GM20431 (cell line): Measurements from ENCODE around the gene ATP11A.

Experiments used
- in situ Hi-C: fragments of 300-500 bp; cut with MseI, MboI; formaldehyde crosslinking; loops from one replicate; pipeline ENCODE4 v1.15.0; 2020; ENCODE audit warnings: low sequenced_read_pairs; ENCODE audit not compliant: unreplicated experiment

The ATP11A gene

DNA sequence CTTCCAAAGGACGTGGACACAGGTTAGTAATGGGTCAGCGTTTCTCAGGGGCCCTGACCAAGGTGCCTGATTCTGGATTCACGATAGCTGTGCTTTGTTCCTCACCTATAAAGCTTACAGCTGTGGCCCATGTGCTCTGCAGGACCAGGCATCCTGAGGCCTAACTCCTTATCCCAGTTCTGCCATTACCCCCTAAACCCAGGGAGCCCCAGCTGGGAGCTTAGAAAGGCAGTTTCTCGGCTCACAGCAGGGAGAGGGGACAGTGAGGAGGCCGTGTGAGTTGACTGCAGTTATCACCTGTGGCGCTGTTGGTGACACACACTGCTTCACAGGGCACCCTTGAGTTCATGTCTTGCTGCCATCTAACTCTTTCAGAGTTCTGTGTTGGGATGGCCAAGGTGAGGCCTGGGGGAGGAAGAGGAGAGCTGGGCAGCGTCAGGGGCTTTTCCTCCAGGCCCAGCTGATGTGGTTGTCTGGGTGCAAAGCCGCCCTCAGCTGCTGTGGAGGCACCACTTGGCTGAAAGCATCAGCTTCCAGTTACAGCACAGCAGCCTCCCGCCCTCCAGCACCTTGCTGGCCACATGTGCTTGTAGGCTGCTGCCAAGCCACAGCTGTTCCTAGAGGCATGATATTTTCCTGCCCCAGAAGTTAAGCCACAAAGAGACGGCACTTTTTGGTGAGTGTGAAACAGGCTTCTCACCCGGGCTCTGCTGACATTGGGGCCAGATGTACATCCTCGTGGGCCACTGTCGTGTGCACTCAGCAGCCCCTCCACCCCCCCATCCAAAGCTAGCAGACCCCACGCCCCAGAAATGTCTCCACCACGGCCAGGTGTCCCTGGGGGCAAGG is 179.6 kb downstream of the ATP11A start:
- in situ Hi-C loops: loop anchor here (10.0 kb wide), 1 partner anchor 235 kb away; no protein-coding TSS in a partner anchor

- in situ Hi-C loops: loop anchor here (10.0 kb wide), 1 partner anchor 235 kb away; no protein-coding TSS in a partner anchor
These were observed 180.2 kb downstream of the ATP11A start for GRCh38 chr13:112870051-112870331.

GRCh38 chr13:112870737-112871287 is 181.0 kb downstream of the ATP11A start:
- in situ Hi-C loops: loop anchor here (10.0 kb wide), 1 partner anchor 236 kb away; no protein-coding TSS in a partner anchor

- in situ Hi-C loops: loop anchor here (10.0 kb wide), 1 partner anchor 237 kb away; no protein-coding TSS in a partner anchor
These were observed 181.9 kb downstream of the ATP11A start for GRCh38 chr13:112871742-112872141.

- in situ Hi-C loops: loop anchor here (10.0 kb wide), 1 partner anchor 238 kb away; no protein-coding TSS in a partner anchor
These were observed 183.1 kb downstream of the ATP11A start for GRCh38 chr13:112872657-112873631.

DNA sequence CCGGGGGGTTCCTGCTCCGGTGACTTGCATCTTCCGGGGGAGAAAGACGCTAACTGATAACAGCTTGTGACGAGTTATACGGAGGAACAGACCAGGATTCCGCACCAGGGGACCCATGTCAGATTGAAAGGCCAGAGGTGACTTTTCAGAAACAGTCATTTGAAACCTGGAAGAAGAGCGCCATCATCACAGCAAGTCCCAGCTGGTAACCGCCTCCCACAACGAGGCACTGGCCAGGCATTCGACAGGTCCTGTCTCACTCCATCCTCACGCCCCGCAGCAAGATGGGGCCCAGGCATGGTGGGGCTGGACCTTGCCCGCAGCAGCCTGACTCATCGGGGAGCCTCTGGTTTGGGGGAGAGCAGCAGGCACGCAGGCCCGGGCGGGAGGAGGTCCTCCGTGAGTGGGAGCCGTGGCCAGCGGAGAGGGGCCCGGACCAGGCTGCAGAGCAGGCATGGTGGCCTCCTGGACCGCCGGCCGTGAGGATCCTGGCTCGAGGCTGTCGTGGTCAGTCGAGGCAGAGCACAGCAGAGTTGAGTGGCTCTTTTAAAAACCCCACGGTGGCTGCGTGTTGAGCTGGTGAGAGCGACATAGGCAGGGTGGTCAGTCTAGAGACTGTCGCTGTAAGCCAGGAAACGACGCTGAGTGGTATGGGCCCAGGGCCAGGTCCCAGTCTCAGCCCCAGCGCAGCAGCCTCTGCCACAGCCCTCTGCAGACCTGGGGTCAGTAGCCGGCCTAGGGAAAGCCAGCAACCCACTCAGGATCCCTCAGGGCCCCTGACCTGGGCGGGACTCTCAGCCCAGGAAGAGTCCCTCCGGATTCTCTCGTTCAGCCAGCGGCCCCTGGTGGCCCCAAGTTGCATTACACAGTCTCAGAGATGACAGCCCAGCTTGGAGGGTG is 184.3 kb downstream of the ATP11A start:
- in situ Hi-C loops: loop anchor here (10.0 kb wide), 1 partner anchor 239 kb away; no protein-coding TSS in a partner anchor

- in situ Hi-C loops: loop anchor here (10.0 kb wide), 1 partner anchor 240 kb away; no protein-coding TSS in a partner anchor
These were observed 185.0 kb downstream of the ATP11A start for GRCh38 chr13:112874751-112875300.

- in situ Hi-C loops: loop anchor here (10.0 kb wide), 1 partner anchor 241 kb away; no protein-coding TSS in a partner anchor
These were observed 185.8 kb downstream of the ATP11A start for GRCh38 chr13:112875627-112876026.

- in situ Hi-C loops: loop anchor here (10.0 kb wide), 1 partner anchor 242 kb away; no protein-coding TSS in a partner anchor
These were observed 186.6 kb downstream of the ATP11A start for GRCh38 chr13:112876305-112877000.

DNA sequence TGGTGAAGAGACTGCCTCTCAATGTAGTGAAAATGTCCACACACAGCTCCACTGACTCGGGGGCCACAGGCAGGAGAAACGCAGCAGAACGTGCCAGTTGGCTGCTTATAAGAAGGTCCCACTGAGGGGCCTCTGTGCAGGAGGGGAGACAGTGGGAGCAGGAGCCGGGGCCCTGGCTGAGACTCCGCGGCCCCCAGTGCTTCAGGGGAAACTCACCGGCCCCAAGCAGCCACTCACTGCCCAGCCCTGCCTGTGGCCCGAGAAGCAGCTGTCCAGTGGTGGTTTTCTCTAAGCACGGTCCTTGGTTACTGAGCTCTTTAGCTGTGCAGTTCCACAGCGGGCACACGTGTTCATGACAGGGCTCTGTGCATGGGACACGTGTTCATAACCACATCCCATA is 187.2 kb downstream of the ATP11A start:
- in situ Hi-C loops: loop anchor here (10.0 kb wide), 1 partner anchor 242 kb away; no protein-coding TSS in a partner anchor

DNA sequence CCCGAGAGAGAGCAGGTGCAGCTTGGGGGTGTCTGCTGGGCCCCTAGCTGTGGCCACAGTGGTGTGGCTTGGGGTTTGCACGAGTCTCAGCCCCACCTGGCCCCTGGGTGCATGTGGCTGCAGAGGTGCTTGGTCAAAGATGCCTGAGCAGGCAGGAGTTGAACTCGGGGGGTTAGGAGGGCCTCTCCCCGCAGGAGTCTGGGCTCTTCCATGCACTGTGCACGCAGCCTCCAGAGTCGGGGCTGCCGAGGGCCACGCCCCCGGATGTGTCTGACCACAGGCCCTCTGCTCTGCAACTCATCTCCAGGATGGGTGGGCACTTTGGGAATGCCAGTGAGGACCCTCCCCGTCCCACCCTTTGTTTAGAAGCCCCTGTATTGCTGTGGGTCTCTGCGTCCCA is 187.7 kb downstream of the ATP11A start:
- in situ Hi-C loops: loop anchor here (10.0 kb wide), 1 partner anchor 243 kb away; no protein-coding TSS in a partner anchor

GRCh38 chr13:112877976-112878955 is 188.4 kb downstream of the ATP11A start:
- in situ Hi-C loops: loop anchor here (10.0 kb wide), 1 partner anchor 243 kb away; no protein-coding TSS in a partner anchor

- in situ Hi-C loops: loop anchor here (10.0 kb wide), 1 partner anchor 245 kb away; no protein-coding TSS in a partner anchor
These were observed 189.5 kb downstream of the ATP11A start for GRCh38 chr13:112879283-112879833.

- in situ Hi-C loops: no loop called here
These were observed 190.4 kb downstream of the ATP11A start for GRCh38 chr13:112880221-112880641.

GRCh38 chr13:112880976-112881540 is 191.2 kb downstream of the ATP11A start:
- in situ Hi-C loops: no loop called here
